ENCODE data around the gene SFMBT1. TPM values are rescaled to one million over a fixed set of nuclear protein-coding genes. Genes with fewer than 3 reads are reported as not detected.

SFMBT1 gene
- total and polyA plus RNA-seq, 2 of the 4 experiments (the other 2 are of a cell fraction) = 1.0 to 1.8 TPM

DNA sequence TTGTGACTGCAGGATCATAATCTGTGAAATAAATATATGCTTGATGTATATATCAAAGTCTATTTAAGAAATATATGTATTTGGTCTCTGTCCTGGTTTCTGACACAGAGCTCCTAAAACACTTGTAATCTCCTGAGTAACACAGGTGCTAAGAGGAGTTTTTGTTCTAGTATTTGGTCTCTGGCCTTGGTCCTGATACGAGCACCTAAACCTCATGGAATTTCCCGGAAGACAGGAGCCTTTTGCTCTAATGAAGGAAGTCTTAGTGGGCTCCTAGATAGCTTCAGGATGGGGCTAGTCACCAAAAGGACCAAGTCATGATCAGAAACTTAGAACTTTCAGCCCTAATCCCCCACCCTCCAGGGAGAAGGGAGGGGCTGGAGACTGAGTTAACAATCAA lies 191.9 kb downstream of the SFMBT1 start:
- Histone ChIP-seq H4K20me1 (ENCODE audit: insufficient read depth, low read length) (peaks cover 7% of the 10 kb centered on the region; the same call in 1 of the 2 replicates), H3K4ac (ENCODE audit: low read depth, low read length) (no peak overlapping the region), H2AK9ac (replicated peaks; ENCODE audit: low read depth, low read length, poor library complexity) (no peak overlapping the region), H2BK5ac (ENCODE audit: low read depth, low read length, poor library complexity, severe bottlenecking) (no peak overlapping the region), H2BK15ac (ENCODE audit: low read depth, low read length) (no peak overlapping the region), H2AK5ac (ENCODE audit: low read depth, low read length) (no peak overlapping the region), H3K9ac (ENCODE audit: low read depth, low read length) (no peak overlapping the region), H3K9me3 (ENCODE audit: control insufficient read depth, insufficient read depth, low read length) (no peaks in the 10 kb centered on the region), H3K23ac (ENCODE audit: low read depth, low read length) (no peak overlapping the region), H2BK20ac (ENCODE audit: low read depth, low read length) (no peak overlapping the region), H3K56ac (ENCODE audit: extremely low read depth, insufficient read depth, low read length) (no peak overlapping the region), H3K4me3 (ENCODE audit: insufficient read depth, low read depth, low read length) (no peak overlapping the region), H3K79me1 (ENCODE audit: low read depth in 1 of 2, low read length in 2 of 2) (peaks cover 0 to 3% of the 10 kb centered on the region in 2 experiments; a peak in 1 of 4 replicates), H3K4me1 (ENCODE audit: control insufficient read depth, insufficient read depth, low read length) (peaks cover 2% of the 10 kb centered on the region; the same call in 1 of the 2 replicates), H2AFZ (replicated peaks; ENCODE audit: low read length, poor library complexity) (no peak overlapping the region), H3K9me1 (ENCODE audit: insufficient read depth, low read length) (peaks cover 8% of the 10 kb centered on the region; the same call in 1 of the 2 replicates), H4K5ac (ENCODE audit: low read depth, low read length) (no peak overlapping the region), H4K8ac (ENCODE audit: low read depth in 2 of 2, low read length in 2 of 2) (no peak overlapping the region), H3K18ac (ENCODE audit: low read depth, low read length) (no peak overlapping the region), H3K4me2 (ENCODE audit: low read depth, low read length) (no peak overlapping the region), H3K27me3 (ENCODE audit: control insufficient read depth, insufficient read depth, low read length) (no peaks in the 10 kb centered on the region), H4K91ac (ENCODE audit: insufficient read depth, low read depth, low read length) (no peak overlapping the region), H3K14ac (replicated peaks; ENCODE audit: low read depth, low read length) (no peak overlapping the region), H3K36me3 (ENCODE audit: control insufficient read depth, insufficient read depth, low read length) (peaks cover 17% of the 10 kb centered on the region), H2BK120ac (ENCODE audit: low read depth, low read length) (no peak overlapping the region), H3K27ac (ENCODE audit: insufficient read depth, low read length) (no peak overlapping the region)
- no CpG with 5 or more reads among the region's 2 CpGs for WGBS, 2 experiments (ENCODE audit: extremely low coverage in 2 of 2, insufficient read length in 1 of 2)
- BruUV-seq (replicated peaks) = no TSS peak
- ChIA-PET POLR2A (ENCODE audit: unreplicated experiment) (no interaction called here), CTCF (no interaction called here)
- dilution Hi-C loops (cut with HindIII; ENCODE audit: low sequenced_read_pairs, unreplicated experiment) (no loop called here), in situ Hi-C loops (cut with MboI; ENCODE audit: low sequenced_read_pairs) (loop anchor here (5.0 kb wide), 1 partner anchor 208 kb away; no protein-coding TSS in a partner anchor), intact Hi-C loops (cut with micrococcal nuclease) (no loop called here)
- ATAC-seq (ENCODE audit: low read depth) = no peak
- DNase-seq = no peak
- TF ChIP-seq BHLHE40 (IDR thresholded peaks at IDR 0.05; ENCODE audit: low read depth, low read length) (no peak), CEBPB (IDR thresholded peaks at IDR 0.05; ENCODE audit: low read depth, low read length) (no peak), ELK1 (IDR thresholded peaks at IDR 0.05; ENCODE audit: borderline replicate concordance, low read depth, low read length) (no peak), RFX5 (IDR thresholded peaks at IDR 0.05; ENCODE audit: low read depth, low read length) (no peak), MXI1 (IDR thresholded peaks at IDR 0.05; ENCODE audit: borderline replicate concordance, low read depth, low read length) (no peak), FOS (IDR thresholded peaks at IDR 0.05; ENCODE audit: low read depth, low read length) (no peak), POLR2A (IDR thresholded peaks at IDR 0.05; ENCODE audit: low read depth, low read length) (no peak), RCOR1 (IDR thresholded peaks at IDR 0.05; ENCODE audit: insufficient replicate concordance, low read length) (no peak)

Other genes starting within 250 kb of the SFMBT1 start
- gene ITIH4, start 215.4 kb downstream of the SFMBT1 start, total RNA-seq (2012; rRNA removed) = 0.28 and 0.36 TPM in 2 replicates
- 0.26 and 0.67 TPM in 2 replicates for gene ITIH4, start 215.4 kb downstream of the SFMBT1 start, polyA plus RNA-seq (2012; rRNA removed)
- gene MUSTN1, start 211.1 kb downstream of the SFMBT1 start, total RNA-seq (2012; rRNA removed) = not detected in 2 replicates
- gene MUSTN1, start 211.1 kb downstream of the SFMBT1 start, polyA plus RNA-seq (2012; rRNA removed) = not detected in 2 replicates
- 7.5 and 10.6 TPM in 2 replicates for gene STIMATE, start 148.5 kb downstream of the SFMBT1 start, total RNA-seq (2012; rRNA removed)
- 17.8 and 19.4 TPM in 2 replicates for gene STIMATE, start 148.5 kb downstream of the SFMBT1 start, polyA plus RNA-seq (2012; rRNA removed)
- 23.5 and 28.6 TPM in 2 replicates for gene RFT1, start 84.4 kb upstream of the SFMBT1 start, total RNA-seq (2012; rRNA removed)
- gene RFT1, start 84.4 kb upstream of the SFMBT1 start, polyA plus RNA-seq (2012; rRNA removed) = 11.6 and 14.5 TPM in 2 replicates
- 3.3 and 4.3 TPM in 2 replicates for gene PRKCD, start 115.1 kb upstream of the SFMBT1 start, total RNA-seq (2012; rRNA removed)
- gene PRKCD, start 115.1 kb upstream of the SFMBT1 start, polyA plus RNA-seq (2012; rRNA removed) = 19.0 TPM in 2 replicates
- gene TKT, start 209.9 kb upstream of the SFMBT1 start, total RNA-seq (2012; rRNA removed) = 301 and 349 TPM in 2 replicates
- gene TKT, start 209.9 kb upstream of the SFMBT1 start, polyA plus RNA-seq (2012; rRNA removed) = 280 and 325 TPM in 2 replicates

Measured in IMR-90 (cell line).